HG02943 (cell line): ENCODE results near the gene ELL.

ENCODE experiments used
- ATAC-seq: cut with Tn5 transposase; IDR thresholded peaks from one replicate; pipeline ENCODE4 v1.9.1; 2021; ENCODE audit warnings: mild to moderate bottlenecking, low read depth, moderate library complexity; ENCODE audit not compliant: unreplicated experiment

Gene ELL

DNA sequence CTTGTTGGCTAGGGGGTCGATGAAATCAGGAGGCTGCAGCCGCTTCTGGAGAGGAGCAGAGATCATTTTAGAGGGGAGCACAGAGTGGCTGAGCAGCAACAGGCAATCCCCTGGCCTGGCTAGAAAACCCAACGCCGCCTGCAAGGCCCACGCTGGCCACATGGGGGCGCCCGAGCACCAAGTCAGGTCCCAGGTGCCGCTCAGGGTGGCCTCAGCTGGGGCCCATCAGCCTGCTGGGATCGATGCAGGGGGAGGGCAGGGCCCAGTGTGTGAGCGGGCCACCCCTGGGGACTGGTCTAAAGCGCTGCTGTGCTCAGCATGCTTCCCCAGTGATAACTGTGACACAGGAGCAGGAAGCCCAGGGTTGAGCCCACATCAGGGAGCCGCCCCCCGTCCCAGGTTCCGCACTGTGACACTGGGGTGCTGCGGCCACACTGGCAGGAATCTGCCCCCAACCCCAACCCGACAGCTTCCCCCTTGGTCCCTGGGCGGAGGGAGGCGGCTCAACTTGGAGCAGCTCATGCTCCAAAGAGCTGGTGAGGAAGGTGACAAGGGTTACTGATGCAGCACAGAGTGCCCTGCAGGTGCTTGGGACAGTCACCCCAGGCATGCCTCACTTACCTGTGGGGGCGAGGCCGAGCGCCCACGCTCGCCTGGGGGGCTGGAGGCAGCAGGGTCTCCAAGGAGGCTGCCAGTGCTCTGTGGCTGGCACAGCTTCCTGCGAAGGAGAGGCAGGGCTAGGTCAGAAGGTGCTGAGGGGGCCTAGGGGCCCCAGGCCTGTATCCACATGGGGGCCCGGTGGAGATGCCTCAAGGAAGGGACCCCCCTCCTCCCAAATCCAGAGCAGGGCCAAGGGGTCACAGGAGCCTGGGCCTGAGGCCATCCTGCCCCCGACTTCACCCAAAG is 70.7 kb downstream of the ELL start:
- ATAC-seq: no peak

DNA sequence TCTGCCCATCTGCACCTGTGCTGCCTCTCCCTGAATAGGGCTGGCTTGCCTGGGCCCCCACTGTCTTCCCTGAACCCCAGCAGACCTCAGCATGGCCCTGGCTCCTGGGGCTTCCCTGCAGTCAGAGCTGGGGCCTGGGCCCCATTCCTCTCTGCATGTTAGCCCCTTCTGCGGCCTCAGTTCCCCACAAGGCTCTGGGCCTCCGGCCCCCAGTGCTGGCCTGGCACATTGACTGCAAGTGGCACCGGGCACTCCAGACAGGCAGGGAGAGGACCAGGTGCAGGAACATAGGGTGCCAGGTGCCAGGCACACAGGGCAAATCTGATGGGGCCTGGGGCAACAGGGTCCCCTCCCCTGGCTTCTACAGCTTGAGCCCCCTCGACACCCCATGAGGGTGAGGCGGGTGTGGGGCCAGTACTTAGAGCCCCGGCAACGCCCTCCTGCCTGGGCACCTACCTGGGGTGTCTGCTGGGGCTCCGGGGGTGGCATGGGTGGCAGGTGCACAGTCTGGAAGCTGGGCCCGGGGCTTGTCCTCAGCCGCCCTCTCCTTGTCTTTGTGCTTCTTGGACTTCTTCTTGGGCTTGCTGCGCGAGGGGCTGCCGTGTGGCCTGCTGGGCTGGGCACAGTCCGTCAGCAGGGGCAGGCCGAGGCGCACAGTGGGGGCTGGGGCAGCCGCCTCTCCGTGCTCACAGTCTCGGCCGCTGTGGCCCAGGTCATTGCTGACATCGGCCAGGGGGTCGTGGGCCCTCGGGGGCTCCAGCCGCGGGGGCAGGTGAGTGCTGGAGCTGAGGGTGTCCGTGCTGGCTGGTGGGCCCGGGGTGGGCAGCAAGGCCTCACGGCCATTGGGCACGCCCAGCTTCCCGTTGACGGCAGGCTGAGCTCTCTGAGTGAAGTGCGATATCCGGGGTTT is 71.6 kb downstream of the ELL start:
- ATAC-seq: no peak

DNA sequence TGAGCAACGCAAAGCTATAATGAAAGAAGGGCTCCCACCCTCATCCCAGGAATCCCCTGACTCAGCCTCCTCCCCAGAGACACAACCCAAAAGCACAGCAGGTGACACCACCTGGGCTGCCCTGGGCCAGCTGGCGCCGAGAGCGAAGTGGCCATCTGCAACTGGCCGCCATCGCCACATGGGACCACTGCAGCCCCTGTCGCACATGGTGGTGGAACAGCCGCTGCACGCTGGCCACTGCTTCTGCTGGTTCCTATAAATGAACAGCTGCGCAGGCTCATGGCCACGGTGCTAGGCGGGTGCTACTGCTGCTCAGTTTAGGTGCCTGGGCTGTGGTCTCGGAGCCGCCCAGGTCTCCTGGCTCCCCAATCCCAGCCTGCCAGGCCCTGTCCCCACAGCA is 72.3 kb downstream of the ELL start:
- ATAC-seq: no peak

GRCh38 chr19:18446811-18447359 is 75.0 kb downstream of the ELL start:
- no peak for ATAC-seq

DNA sequence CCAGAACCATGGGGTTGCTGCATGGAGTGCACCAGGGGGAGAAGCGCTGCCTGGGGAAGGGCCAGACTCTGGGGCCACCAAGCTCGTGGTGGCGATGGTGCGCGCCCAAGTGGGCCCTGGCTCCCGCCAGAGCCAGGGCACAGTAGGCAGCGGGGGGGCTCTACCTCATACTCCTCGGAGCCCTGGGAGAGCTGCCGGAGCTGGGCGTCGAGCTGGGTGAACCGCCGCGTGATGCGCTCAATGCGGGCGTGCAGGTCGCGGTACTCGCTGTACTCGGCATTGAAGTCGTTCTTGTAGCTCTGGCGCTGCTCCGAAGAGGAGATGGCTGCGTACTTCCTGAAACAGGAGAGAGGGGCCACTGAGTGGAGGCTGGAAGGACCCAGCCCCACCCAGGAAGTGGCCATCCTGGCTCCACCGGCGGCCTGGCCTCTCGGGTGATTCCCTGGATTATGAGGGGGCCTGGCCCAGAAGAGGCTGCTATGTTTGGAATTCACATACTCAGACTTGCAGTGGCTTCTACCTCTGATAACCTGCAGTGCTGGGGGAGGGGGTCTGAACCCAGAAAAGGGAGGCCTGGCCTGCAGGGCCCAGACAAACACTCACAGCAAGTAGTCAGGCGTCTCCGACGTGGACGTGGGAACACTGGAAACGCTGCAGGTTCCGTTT is 75.6 kb downstream of the ELL start:
- ATAC-seq: no peak

- no peak for ATAC-seq
Observed at GRCh38 chr19:18445262-18445948, 76.5 kb downstream of the ELL start.

GRCh38 chr19:18444513-18444912 is 77.4 kb downstream of the ELL start:
- ATAC-seq: no peak

DNA sequence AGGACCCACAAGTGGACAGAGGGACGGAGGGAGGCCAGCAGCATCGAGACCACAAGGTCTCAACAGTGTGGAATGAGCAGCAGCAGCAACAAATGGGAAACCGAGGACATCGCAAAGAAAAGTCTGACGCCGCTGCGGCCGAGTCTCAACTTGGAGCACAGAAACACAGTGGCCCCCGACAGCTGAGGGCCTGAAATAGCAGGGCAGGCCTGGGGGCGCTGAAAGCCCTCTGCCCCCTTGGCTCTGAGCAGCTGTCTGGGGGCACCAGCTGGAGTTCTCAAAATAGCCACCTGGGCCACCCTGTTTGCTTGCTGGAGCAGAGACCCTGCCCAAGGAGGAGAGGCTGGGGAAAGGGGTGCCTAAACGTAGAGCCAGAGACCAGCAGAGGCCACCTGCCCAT is 78.0 kb downstream of the ELL start:
- ATAC-seq: no peak

GRCh38 chr19:18443406-18443805 is 78.5 kb downstream of the ELL start:
- ATAC-seq: no peak

DNA sequence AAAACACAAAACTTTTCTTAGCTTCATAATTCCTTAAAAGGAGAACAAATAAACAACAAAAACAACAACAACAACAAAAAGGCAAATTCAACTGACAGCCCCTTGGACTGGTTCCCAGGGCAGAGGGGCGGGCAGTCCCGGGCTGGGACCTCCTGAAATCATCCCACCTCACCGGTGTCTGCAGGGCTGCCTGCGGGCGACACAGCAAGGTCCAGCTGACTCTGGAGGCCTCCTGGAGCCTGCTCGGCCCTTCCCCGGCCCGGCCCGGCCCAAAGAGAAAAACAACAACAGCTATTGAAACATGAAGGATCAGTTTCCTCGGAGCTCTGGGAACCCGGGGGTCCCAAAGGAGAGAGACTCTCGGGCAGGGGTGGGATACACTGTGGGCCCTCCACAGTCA is 78.9 kb downstream of the ELL start:
- ATAC-seq: no peak

DNA sequence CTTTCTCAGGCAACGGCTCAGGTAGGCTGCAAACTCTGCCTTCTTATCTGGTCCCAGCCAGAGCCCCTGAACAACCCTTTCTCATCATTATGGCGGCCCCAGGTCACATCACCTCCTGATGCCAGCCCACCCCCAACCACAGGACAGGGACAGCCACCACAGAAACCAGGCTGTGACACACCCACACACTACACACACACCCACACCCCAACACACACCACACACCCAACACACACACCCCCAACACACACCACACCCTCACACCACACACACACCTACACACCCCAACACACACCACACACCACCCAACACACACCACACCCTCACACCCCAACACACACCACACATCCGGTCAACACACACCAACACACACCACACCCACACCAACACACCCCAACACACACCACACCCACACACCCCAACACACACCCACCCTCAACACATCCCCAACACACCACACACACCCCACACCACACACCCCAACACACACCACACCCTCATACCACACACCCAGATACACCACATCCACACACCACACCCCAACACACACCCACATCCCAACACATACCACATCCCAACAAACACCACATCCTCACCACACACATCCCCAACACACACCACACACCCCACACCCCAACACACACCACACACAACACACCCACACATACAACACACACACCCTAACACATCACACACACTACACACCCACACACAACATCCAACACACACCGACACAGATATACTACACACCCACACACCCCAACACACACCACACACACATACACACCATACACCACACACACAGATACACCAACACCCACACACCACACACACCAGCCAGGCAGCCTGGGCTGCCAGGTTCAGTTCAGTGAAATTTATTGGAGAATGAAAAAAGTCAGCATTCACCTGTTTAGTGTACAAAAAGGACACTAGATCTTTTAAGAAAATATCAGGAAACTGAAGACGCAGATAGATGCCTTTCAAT is 79.8 kb downstream of the ELL start:
- ATAC-seq: no peak

DNA sequence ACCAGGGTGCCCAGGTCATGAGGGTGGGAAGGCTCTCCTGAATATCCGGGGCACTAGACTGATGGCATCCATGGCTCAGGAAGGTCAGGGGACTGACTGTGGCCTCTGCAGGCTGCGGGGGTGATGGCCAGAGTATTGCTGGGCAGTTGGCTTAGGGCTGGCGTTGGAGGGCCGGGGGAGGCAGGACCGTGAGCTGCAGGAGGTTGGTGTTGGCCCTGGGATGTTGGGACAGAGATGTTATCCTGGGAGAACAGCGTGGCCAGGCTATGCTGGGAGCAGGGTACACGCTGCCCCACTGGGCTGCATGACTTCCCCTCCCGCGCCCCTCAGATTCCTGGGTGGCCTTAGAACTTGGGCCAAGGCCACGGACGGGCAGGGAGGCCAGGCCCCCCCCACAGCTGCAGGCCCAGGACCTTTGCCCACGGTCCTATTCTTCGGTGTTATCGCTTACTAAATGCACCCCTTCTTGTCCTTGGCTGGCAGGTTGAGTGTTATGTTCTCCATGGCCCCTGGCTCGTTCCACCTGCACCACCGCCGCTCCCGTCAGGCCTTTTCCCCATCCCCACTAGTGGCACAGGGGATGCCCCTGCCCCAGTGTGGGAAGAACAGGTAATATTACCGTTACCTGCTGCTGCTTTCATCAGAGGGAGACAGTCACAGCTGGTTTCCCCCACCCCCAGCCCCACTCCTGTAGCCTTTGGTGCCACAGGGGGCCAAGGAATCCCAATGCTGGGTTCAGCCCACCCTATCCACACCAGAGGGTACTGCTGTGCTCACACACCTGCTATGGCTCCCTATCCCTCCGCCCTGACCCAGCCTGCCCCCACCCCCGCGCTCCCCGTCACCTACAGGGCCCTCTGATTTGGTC is 80.7 kb downstream of the ELL start:
- ATAC-seq: no peak

- ATAC-seq: no peak
Observed at GRCh38 chr19:18440415-18440877, 81.4 kb downstream of the ELL start.

DNA sequence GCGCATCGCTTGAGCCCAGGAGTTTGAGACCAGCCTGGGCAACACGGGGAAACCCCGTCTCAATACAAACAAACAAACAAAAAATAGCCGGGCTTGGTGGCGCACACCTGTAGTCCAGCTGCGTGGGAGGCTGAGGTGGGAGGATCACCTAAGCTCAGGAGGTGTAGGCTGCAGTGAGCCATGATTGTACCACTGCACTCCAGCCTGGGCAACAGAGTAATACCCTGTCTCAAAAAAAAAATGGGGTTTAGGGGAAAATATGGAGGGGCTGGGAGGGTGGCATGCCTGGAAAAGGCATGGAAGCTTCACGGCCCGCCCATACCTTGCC is 82.0 kb downstream of the ELL start:
- ATAC-seq: no peak

DNA sequence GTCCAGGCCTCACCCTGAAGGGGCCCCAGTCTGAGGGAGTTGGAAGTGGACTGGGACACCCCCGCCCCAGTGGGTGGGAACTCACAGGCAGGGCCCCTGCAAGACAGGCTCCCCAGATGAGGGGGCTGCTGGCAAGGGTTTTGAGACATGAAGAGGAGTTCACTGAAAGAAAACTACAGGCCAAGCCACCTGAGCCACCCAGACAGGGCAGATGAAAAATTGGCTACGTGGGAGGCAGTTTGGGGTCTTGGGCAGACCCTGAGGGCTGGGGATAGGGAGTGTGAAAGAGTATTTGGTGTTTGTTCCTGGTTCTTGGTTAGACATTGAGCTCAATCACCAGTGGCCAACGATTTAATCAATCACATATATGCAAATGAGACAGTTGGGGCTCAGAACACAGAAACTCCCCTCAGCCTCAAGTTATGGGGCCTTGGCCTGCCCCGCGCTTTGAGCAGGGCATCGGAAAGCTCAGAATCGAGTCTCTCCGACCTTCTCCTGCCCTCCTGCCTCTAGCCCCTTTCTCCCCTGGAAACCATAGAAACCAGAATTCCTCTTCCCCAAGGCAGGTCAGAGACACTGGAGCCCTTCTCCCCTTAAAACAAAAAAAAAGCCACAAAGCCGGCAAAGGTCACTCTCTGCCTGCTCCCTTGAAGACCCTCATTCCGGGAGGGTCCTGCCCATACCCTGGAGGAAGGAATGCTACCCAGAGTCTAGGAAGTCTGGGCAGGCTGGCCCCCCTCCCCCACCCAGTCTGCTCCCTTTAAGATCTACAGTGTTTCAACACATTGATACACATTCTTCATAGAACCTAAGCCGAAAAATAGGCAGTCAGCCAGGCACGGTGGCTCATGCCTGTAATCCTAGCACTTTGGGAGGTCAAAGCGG is 82.6 kb downstream of the ELL start:
- ATAC-seq: no peak

DNA sequence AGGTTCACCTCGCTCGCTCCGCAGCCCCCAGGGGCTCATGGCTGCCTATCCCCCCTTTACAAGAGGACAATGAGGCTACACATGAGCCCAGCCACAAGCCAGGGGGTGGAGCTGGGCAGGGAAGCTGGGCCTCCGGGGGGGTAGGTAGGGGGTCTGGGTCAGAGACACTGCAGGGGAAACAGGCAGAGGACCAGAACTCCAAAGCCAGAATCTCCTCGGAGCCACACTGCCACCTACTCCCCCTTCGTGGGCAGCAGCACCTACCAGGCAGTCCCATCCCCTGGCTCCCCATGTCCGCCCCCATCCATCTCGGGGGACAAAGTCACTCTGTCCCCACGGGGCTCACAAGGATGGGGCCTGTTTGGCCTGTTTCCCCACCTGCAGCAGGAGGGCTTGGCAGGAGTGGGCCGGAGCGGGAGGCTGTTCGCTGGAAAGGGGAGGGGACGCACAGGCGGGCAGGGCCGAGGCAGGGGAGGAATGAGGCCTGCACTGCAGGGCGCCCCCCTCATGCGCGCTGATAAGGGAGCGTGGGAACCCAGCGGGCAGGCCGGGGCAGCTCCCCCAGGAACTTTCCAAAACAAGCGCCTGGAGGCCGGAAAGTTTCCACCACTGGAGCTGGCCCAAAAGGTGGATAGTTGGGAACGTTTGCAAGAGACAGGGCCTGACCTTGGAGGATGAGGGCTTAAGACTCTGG is 83.4 kb downstream of the ELL start:
- no peak for ATAC-seq
